ENCODE data around the gene CFAP410. TPM values are rescaled to one million over a fixed set of nuclear protein-coding genes. Genes with fewer than 3 reads are reported as not detected.

Gene CFAP410
- total RNA-seq, 4 donors from 2014 or later = 18.5 to 35.3 (median 23.6) TPM

DNA sequence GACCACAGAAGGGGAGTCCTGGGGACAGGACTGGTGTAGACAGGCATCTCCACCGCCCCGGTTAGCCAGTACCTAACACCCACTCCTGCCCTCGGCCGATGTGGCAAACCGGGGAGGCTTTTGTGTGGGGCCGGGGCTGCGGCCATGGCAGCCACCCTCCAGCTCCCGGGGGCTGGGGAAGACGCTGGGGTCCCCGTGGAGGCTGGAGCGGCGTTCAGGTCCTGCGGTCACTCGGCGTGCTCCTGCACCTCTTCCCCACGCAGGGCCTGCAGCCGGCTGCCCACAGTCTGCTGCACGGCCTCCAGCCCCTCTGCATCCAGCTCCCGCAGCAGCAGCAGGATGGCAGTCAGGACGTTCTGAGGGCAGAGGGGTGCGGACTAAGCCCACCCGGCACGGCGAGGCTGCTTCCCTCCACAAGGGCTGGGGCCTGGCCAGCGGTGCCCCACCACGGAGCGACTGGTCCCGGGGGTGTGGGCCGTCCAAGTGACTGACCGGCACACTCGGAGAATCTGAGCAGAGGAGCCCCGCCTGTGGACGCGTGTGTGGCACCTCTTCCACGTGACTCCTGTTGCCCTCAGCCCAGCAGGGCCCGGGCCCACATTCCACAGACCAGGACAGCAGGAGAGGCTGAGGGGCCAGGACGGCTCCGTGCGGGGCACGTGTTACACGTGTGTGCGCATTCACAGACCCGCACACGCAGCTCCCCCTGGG lies 9.1 kb downstream of the CFAP410 start:
- TF ChIP-seq, protein P1, sequence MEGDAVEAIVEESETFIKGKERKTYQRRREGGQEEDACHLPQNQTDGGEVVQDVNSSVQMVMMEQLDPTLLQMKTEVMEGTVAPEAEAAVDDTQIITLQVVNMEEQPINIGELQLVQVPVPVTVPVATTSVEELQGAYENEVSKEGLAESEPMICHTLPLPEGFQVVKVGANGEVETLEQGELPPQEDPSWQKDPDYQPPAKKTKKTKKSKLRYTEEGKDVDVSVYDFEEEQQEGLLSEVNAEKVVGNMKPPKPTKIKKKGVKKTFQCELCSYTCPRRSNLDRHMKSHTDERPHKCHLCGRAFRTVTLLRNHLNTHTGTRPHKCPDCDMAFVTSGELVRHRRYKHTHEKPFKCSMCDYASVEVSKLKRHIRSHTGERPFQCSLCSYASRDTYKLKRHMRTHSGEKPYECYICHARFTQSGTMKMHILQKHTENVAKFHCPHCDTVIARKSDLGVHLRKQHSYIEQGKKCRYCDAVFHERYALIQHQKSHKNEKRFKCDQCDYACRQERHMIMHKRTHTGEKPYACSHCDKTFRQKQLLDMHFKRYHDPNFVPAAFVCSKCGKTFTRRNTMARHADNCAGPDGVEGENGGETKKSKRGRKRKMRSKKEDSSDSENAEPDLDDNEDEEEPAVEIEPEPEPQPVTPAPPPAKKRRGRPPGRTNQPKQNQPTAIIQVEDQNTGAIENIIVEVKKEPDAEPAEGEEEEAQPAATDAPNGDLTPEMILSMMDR (IDR thresholded peaks at IDR 0.05) = no peak
- no peak for ATAC-seq (ENCODE audit: low FRiP score)
- no peak for DNase-seq (ENCODE audit: low spot score)

GRCh38 chr21:44329086-44329889 lies 9.9 kb downstream of the CFAP410 start:
- DNase-seq (ENCODE audit: low spot score) (no peak), ATAC-seq (ENCODE audit: low FRiP score) (no peak)

GRCh38 chr21:44328242-44328895 lies 10.8 kb downstream of the CFAP410 start:
- TF ChIP-seq, protein P1 (IDR thresholded peaks at IDR 0.05) = no peak
- DNase-seq (ENCODE audit: low spot score) (no peak), ATAC-seq (ENCODE audit: low FRiP score) (no peak)

More at GRCh38 chr21:44329086-44329889, 9.9 kb downstream of the CFAP410 start:
- TF ChIP-seq, protein P1 (IDR thresholded peaks at IDR 0.05) = no peak

DNA sequence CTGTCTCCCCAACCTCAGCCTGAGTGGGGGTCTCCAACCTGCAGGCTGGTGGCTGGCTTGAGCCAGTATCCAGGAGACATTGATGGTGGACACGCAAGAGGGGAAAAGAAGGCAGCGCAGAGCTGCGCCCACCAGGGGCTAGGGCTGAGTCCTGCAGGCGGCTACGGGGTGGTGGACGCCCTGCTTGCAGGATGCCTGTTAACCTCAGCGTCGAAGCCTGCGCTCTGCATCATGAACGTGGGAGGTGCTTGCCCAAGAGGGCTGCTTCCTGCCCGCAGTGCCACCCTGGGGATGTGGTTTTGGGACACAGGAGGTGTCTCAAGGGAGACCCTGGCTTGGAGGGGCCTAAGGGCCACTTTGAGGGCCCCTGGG lies 11.6 kb downstream of the CFAP410 start:
- no peak for ATAC-seq (ENCODE audit: low FRiP score)
- DNase-seq (ENCODE audit: low spot score) = no peak
- TF ChIP-seq, protein P1 (IDR thresholded peaks at IDR 0.05) = no peak

GRCh38 chr21:44326716-44327602 lies 12.2 kb downstream of the CFAP410 start:
- TF ChIP-seq, protein P1 (IDR thresholded peaks at IDR 0.05) = no peak
- ATAC-seq (ENCODE audit: low FRiP score) (no peak), DNase-seq (ENCODE audit: low spot score) (no peak)

GRCh38 chr21:44326272-44326647 lies 12.9 kb downstream of the CFAP410 start:
- no peak for DNase-seq (ENCODE audit: low spot score)
- ATAC-seq (ENCODE audit: low FRiP score) = no peak
- TF ChIP-seq, protein P1 (IDR thresholded peaks at IDR 0.05) = no peak

Measured in omental fat pad (tissue), 4 donors.